GM20000 (cell line): ENCODE results near the gene TRIP6.

Experiments used
- DNase-seq: peaks from one replicate; pipeline ENCODE4 v3.0.0; 2012; ENCODE audit warnings: low spot score
- CTCF ChIP-seq: IDR thresholded peaks from 2 replicates; pipeline ENCODE4 v1.5.1; 2012; ENCODE audit warnings: mild to moderate bottlenecking, control low read depth; ENCODE audit errors: extremely low read depth, missing control alignments

TRIP6 gene

DNA sequence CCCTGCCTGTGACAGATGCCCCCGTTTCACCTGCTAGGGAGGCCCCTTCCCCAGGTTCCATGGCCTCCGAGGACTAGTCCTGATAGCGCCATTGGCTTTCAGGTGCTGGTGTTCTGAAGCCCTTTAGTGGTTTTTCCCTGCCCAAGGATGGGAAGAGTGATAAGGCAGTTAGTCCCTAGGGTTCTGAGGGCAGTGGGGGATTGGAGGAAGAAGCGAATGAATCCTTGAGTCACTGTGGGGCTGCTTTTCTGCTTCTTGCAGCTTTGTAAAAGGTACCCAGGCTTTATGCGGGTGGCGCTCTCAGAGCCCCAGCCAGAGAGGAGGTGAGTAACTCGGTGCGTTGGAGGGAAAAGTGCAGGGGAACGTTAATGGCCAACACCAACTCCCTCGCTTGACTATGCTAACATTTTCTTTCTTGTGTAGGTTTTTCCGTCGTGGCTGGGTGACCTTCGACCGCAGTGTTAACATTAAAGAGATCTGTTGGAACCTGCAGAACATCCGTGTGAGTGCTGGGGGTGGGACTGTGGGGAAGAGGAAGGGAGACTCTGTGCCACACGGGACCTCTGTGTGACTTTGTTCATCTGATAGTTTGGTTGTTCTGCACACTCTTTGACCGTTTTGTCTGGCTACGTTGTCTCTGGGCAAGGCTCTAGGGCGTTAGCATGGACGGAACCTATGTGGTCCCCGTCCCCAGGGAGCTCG is 18.4 kb downstream of the TRIP6 start:
- DNase-seq = no peak
- TF ChIP-seq CTCF = no peak

DNA sequence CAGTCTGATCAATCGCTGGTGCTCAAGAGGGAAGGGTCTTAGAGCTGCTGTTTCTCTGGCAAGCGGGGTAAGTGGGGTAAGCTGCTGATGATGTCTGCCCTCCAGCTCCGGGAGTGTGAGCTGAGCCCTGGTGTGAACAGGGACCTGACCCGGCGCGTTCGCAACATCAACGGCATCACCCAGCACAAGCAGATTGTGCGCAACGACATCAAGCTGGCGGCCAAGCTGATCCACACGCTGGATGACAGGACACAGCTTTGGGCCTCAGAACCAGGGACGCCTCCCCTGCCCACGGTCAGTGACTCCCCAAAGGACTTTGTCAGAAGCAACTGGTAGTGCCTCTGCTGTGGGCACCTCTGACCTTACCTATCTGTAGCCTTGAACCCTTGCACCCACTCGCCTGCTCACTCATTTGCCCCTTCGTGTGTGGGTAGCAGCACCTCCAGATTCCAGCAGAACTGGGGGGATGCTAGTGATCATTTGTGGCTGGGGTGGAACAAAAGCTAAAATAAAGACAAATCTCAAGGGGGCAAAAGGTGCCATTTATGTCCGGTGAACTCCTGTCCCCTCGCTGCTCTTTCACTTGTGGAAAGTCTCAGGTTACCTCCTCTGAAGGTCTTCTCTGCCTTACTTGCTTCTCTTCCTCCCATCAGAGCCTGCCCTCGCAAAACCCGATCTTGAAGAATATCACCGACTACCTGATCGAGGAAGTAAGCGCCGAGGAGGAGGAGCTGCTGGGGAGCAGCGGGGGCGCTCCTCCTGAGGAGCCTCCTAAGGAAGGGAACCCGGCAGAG is 19.2 kb downstream of the TRIP6 start:
- no peak for DNase-seq
- no peak for TF ChIP-seq CTCF

- DNase-seq = no peak
- TF ChIP-seq CTCF = no peak
Measured at GRCh38 chr7:100886936-100887515, 19.8 kb downstream of the TRIP6 start.

- peak; percentile 90 for DNase-seq
- no peak for TF ChIP-seq CTCF
Measured at GRCh38 chr7:100887516-100888290, 20.5 kb downstream of the TRIP6 start.

- DNase-seq = peak; percentile 22
- TF ChIP-seq CTCF = no peak
Measured at GRCh38 chr7:100888291-100888987, 21.3 kb downstream of the TRIP6 start.

- TF ChIP-seq CTCF = no peak
- peak; percentile 40 for DNase-seq
Measured at GRCh38 chr7:100888988-100889750, 22.0 kb downstream of the TRIP6 start, which contains the start of gene UFSP1. Gene UFSP1, minus strand, starts transcription at chr7:100889715. Its CDS starts 444 bp downstream, at chr7:100889271.
